NCI-H446 (cell line): ENCODE data around the gene ABTB2.
"Not testable (repeated sequence)": the region's sequence is repeated elsewhere in the genome, so short reads cannot be mapped to it uniquely, and the experiment has no call there.

ENCODE experiments used
- DNase-seq, 2 experiments: peaks; one replicate each; lab custom pipeline; 2025; lab: John Stamatoyannopoulos, UW

The ABTB2 gene

DNA sequence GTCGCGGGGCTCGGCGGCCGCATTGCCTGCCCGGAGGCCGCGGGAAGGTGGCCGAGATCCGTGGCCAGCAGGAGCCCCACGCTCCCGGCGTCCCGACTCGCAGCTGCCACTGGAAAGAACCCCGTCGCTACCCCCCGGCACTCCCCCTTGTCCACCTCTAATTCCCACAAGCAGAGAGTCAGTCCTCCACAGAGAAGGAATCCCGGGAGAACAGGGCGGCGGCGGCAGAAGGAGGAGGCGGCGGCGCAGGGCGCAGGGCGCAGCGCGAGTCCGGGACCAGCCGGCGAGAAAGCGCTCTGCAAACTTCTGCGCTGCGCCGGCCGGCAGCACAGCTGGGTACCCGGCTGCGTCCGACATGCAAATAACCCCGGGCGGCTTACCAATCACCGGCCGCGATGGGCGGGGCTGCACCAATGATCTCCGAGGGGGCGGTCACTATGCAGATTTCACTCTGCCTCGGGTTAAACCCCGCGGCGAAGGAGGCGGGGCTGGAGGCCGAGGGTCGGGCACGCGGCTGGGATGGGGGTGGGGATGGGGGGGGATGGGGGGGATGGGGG, at the start of gene ABTB2:
TSS of gene ABTB2 (minus strand) at position 310 of the 557 bp plus-strand sequence.
- peak; percentile 98 to 99 for DNase-seq

GRCh38 chr11:34407121-34407813, 49.5 kb upstream of the ABTB2 start:
- no peak for DNase-seq

DNA sequence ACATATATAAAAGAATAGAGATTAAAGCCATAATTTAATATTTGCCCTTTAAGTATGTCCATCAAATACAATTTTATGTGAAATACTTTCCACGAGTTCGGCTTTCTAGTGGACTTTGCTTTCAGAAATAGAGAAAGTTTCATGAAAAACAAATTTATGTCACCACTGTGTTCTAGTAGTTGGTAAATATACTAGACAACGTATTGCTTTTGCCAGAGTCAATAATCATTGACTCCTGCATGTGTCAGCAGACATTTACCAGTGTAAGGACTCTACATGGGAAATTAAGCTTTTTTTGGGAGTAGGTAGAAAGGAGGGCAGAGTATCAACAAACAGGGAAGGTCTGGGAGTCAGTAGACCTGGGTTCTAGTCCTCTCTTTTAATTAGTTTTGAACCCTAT, 48.6 kb upstream of the ABTB2 start:
- no peak for DNase-seq

DNA sequence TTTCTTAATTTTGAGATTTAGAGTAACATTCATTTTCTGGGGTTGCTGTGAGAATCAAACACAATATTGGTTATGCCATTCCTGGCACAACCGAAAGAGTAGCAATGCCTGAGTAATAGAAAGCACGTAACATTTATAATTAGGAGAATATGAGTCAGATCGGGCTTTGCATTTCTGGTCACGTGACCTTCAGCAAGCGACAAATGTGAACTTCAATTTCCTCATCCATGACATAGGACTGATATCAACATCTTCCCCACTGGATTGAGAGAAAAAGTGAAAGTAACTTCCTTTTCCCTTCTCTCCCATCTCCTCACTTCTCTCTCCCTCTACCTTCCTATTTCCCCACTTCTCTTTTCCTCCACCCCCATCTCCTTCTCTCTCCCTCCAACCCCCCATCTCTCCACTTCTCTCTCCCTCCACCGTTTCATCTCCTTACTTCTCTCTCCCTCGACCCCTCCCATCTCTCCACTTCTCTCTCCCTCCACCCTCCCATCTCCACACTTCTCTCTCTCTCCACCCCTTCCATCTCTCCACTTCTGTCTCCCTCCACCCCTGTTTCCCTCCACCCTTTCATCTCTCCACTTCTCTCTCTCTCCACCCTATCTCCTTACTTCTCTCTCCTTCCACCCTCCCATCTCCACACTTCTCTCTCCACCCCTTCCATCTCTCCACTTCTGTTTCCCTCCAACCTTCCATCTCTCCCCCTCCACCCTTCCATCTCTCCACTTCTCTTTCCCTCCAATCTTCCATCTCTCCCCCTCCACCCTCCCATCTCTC, 47.5 kb upstream of the ABTB2 start:
- DNase-seq = no peak

GRCh38 chr11:34404280-34404679, 46.5 kb upstream of the ABTB2 start:
- no peak for DNase-seq

GRCh38 chr11:34403431-34403830, 45.6 kb upstream of the ABTB2 start:
- DNase-seq = no peak

DNA sequence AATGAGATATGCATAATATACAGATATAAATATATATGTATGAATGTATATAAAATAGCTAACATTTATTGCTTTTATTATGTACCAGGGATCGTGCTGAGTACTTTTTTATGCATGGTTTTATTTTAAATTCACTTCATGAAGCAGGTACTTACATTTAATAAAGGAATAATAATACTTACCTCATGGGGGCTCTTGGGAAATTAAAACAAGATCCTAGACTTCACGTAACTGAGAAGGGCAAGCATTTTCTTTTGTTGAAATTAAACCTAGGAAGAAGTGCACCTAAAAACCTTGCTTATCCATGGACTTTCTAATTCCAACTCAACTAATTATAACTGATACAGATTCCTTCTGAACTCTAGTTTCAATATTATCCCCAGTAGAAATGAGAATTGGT, 40.0 kb upstream of the ABTB2 start:
- no peak for DNase-seq

- no peak for DNase-seq
Observed at GRCh38 chr11:34397120-34397519, 39.3 kb upstream of the ABTB2 start.

- DNase-seq = no peak
Observed at GRCh38 chr11:34395916-34396550, 38.2 kb upstream of the ABTB2 start.

DNA sequence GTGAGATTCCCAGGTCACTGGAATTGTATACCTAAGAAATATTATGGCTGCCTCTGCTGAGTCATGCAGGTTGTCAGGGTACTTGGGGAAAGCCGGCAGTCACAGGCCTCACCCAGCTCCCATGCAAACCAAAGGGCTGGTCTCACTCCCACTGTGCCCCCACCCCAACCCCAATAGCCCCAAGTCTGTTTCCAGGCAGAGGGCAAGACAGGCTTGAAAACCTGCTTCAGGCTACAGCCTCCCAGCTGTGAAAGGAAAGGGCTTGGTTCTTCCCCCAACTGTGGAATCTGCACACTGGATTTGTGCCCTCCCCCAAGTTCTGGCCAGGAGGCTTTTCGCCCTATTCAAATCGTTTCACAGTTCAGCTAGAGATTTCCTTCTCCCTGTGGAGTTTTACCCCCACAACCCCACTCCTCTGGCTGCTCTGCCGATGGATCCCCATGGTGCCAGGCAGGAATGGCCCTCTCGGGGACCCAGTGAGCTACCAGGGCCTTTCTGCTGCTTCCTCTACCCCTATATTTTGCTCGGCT, 37.0 kb upstream of the ABTB2 start:
- DNase-seq = no peak

GRCh38 chr11:34387653-34388052, 29.8 kb upstream of the ABTB2 start:
- DNase-seq = no peak

DNA sequence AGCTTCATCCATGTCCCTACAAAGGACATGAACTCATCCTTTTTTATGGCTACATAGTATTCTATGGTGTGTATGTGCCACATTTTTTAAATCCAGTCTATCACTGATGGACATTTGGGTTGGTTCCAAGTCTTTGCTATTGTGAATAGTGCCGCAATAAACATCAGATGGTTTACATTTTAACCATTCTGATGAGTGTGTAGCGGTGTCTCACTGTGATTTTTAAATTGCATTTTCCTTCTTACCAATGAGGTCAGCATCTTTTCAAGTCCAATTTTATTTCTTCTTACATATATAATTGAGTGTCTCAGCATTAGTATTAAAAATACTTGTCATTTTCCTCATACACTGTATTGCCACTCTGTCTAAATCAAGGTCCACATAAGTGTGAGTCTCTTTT, 28.5 kb upstream of the ABTB2 start:
- DNase-seq = not testable (repeated sequence)

DNA sequence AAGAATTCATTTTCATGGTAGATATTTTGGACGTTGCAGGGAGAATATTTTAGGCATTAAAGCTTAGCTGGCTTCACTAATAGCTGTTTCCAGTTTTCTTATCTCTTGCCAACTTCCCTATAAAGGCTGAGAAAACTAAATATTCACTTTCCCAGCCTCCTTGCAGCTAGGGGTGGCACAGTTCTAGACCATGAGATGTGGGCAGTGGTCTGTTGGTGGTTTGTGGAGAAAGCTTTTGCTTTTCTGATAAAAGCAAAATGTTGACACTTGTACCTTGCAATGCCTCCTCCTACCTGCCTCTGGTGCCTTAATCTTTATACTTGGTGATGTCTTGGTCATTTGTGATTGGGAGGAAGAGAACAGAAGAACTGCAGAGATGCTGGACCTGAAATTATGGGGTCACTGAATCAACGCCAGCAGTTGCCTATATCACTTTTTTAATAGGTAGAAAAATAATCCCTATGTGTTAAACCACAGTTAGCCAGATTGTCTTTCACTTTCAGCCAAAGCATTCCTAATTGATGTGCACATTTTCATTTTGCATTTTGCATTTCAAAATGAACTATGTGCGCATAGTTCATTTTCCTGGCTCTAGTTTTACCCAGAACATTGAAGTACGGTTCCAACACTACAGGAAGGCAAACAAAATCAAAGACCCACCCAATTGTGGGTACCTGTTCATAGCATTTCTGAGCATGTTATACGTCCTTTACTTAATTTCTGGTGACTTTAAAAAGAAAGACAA, 24.9 kb upstream of the ABTB2 start:
- no peak for DNase-seq

DNA sequence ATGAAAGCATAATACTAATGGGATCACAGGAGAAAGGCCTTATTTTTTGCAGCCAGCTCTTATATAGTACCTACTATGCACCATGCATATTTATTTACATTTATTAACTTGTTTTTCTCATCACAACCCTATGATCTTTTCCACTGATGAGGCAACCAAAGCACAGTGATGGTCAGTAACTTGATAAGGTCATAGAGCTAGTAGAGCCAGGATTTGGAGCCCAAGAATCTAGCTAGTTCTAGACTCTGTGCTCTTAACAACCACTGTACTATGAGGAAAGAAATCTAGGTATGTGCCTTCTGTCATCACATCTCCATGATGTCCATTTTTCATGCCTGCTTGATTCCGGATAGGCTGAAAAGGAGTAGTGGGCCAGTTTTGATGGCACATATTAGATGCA, 24.0 kb upstream of the ABTB2 start:
- no peak for DNase-seq

- no peak for DNase-seq
Observed at GRCh38 chr11:34380696-34381095, 22.9 kb upstream of the ABTB2 start.

GRCh38 chr11:34379539-34379938, 21.7 kb upstream of the ABTB2 start:
- no peak for DNase-seq

- no peak for DNase-seq
Observed at GRCh38 chr11:34379079-34379478, 21.3 kb upstream of the ABTB2 start.

DNA sequence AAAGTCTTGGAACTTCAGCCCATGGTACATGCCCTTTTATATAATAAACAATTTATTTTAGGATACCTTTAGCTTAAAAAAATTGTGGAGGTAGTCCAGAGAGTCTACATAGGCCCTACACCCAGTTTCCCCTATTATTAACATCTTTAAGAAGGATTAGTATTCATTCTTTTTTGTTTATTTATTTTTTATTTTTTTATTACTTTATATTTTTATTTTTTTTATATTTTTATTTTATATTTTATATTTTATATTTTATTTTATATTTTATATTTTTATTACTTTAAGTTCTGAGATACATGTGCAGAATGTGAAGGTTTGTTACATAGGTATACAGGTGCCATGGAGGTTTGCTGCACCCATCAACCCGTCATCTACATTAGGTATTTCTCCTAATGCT, 15.9 kb upstream of the ABTB2 start:
- no peak for DNase-seq

DNA sequence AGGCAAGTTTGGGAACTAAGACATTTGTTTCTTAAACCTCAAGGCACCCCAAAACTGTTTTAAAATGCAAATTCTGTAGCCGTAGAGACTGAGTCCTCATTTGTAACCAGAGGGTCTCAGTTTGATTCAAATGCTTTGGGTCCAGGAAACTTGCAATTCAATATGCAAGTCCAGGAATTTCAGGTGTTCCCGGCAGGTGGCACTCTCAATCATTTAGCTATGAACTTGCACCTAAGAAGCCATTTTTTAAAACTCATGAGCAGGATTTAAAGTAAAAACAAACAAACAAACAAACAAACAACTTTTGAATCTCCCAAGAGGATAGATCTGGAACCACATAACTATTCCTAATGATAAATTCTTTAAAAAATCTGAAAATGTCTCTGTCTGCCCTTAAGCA, 8.7 kb upstream of the ABTB2 start:
- DNase-seq = no peak

- no peak for DNase-seq
Observed at GRCh38 chr11:34364102-34364501, 6.3 kb upstream of the ABTB2 start.

DNA sequence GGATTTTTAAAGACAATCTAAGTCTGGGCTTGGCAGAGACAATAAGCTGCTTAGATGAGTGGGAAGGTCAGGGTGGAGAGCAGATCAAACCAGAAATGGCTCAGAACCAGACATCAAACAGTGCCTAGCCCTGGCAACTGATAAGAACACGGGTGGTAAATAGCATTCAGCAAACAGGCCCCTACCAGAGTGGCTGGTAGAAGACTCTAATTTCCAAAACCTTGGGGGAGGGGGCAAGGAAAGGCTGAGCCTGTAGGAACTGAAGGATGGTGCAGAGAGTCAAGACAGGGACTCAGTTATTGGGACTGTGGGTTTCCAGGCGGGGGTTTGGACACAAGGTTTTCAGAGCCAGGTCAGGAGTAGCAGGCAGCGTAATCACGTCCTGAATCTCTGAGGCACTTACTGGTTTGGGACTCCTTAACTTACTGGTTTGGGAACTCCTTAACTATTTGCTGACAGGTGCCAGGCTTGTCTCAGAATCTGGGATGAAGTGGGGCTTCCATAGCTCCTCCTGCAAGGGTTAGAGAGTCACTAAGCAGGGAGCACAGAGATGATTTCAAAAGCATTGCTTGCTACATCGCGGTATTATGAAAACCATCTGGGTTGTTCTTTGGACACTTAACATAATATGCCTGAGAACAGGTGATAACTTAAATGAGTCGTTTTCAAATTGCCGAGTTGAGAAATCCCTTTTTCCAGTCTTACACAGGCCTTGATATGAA, 5.7 kb upstream of the ABTB2 start:
- no peak for DNase-seq
